ENCODE results near the gene CTTNBP2. TPM values are rescaled to one million over a fixed set of nuclear protein-coding genes. Genes with fewer than 3 reads are reported as not detected.

Gene CTTNBP2
- total RNA-seq, 1 donor from 2014 or later = 1.2 TPM

DNA sequence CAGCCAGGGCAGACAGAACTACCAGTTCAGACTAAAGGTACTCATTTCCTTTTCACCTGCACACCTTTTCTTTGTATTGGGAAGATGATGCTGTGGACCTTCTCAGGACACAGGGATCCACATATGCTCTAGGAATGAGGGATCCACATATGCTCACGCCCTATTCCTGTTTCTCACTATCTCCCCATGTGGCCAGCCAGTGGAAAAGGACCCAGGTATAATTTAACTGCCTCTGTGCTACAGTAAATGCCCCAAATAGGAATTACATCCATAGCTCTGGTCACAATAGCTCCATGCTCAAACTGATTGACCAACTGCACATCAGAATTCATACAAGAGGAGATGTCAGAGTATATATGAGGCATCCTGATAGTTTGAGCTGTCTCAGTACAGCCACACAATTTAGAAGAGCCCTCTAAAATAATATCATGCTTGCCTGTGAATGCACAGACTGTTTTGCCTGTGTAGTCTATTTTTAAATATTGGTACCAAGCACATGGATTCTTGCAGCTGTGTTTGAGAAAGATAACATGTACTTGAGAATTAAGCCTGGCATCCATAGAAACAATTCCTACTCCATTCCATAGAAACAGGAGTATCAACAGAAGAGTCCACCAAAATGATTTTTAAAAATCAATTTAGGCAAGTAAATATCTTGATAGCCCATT, 43.7 kb downstream of the CTTNBP2 start:
- Histone ChIP-seq H3K27me3 (ENCODE audit: low read depth) (no peaks in the 10 kb centered on the region), H3K4me3 (no peak overlapping the region), H3K4me1 (peaks cover 14% of the 10 kb centered on the region), H3K27ac (replicated peaks) (no peak overlapping the region), H3K36me3 (no peaks in the 10 kb centered on the region), H3K9me3 (replicated peaks) (no peaks in the 10 kb centered on the region)
- intact Hi-C loops (cut with micrococcal nuclease) = no loop called here
- DNase-seq = no peak
- TF ChIP-seq, protein P1, sequence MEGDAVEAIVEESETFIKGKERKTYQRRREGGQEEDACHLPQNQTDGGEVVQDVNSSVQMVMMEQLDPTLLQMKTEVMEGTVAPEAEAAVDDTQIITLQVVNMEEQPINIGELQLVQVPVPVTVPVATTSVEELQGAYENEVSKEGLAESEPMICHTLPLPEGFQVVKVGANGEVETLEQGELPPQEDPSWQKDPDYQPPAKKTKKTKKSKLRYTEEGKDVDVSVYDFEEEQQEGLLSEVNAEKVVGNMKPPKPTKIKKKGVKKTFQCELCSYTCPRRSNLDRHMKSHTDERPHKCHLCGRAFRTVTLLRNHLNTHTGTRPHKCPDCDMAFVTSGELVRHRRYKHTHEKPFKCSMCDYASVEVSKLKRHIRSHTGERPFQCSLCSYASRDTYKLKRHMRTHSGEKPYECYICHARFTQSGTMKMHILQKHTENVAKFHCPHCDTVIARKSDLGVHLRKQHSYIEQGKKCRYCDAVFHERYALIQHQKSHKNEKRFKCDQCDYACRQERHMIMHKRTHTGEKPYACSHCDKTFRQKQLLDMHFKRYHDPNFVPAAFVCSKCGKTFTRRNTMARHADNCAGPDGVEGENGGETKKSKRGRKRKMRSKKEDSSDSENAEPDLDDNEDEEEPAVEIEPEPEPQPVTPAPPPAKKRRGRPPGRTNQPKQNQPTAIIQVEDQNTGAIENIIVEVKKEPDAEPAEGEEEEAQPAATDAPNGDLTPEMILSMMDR (IDR thresholded peaks at IDR 0.05; ENCODE audit: borderline replicate concordance) = no peak

DNA sequence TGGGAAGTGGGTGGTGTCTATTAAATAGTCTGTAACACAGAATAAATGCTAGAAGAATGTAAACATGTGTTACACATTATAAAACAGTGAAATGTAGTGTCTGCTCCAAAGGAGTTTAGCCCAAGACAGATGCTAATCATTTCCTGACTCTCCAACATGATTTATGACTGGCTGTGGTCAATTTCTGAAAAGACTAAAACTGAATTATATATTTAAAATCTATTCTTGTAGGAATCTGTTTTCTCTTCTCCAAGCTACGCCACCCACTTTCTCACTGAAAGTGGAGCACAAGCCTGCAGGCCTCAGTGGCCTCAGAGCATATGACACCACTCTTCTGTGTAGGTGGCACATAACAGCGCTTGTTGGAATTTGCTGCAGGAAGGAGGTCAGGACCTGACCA, 44.4 kb downstream of the CTTNBP2 start:
- TF ChIP-seq, protein P1 (IDR thresholded peaks at IDR 0.05; ENCODE audit: borderline replicate concordance) = no peak
- no peak for DNase-seq
- Histone ChIP-seq H3K36me3 (no peaks in the 10 kb centered on the region), H3K4me1 (peaks cover 14% of the 10 kb centered on the region), H3K27ac (replicated peaks) (no peak overlapping the region), H3K27me3 (ENCODE audit: low read depth) (no peaks in the 10 kb centered on the region), H3K9me3 (replicated peaks) (no peaks in the 10 kb centered on the region), H3K4me3 (no peak overlapping the region)
- intact Hi-C loops (cut with micrococcal nuclease) = no loop called here

DNA sequence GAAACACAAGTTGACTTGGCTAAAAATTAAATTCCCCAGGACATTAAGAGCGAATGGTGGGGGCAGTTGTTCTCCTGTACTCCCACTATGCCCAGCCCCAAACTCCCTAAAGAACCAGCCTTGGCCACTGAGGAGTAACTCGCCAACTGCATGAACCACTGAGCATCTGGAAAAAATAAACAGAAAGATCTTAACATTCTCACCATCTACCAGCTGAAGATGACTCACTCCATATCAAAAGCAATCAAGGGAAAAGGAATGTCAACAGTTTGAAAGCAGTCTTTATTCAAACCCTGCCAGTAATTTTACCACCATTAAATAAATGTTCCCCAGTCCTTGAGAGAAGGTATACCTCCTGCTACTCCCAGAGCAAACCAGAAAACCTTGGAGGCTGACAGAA, 45.4 kb downstream of the CTTNBP2 start:
- Histone ChIP-seq H3K27me3 (ENCODE audit: low read depth) (no peaks in the 10 kb centered on the region), H3K27ac (replicated peaks) (no peak overlapping the region), H3K4me1 (peaks cover 14% of the 10 kb centered on the region), H3K4me3 (no peak overlapping the region), H3K36me3 (no peaks in the 10 kb centered on the region), H3K9me3 (replicated peaks) (no peaks in the 10 kb centered on the region)
- intact Hi-C loops (cut with micrococcal nuclease) = no loop called here
- TF ChIP-seq, protein P1 (IDR thresholded peaks at IDR 0.05; ENCODE audit: borderline replicate concordance) = no peak
- no peak for DNase-seq

DNA sequence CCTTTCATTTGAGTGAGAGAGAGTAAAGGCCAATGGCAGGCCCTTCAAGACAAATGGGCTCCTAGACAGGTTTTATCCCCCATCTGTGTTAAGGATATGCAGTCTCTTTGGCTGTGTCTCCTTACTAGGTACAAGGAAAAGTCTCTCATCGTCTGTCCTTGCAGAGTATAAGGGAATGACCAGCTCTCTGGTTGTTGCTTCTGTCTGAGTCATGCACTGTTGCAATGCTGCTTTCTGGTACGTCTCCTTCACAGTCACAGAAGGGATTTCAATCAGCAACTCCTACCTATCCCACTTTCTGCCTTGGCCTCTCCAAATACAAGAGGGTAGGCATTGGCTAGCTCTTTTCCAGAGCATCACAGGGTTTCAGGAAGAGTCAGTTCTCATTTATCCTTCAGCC, 48.1 kb downstream of the CTTNBP2 start:
- H3K27me3 ChIP-seq (ENCODE audit: low read depth) = no peaks in the 10 kb centered on the region
- intact Hi-C loops (cut with micrococcal nuclease) = no loop called here

DNA sequence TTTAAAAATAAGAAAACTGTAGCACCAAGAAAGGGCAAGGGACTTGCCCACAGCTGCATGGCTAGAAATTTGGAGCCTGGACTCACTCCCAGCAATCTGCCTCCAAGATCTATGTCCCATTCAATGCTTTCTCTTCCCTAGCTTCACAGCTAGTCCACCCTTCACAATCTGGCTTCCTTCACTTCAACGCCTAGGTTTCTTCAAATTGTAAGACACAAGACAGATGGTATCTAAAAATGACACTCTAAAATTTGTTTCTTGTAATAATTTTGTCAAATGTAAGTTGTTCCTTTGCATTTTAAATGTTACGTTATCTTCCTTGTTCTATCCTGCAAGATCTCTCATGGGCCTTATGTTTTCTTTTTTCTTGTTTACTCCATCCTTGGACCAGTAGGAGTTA, 48.6 kb downstream of the CTTNBP2 start:
- H3K36me3 ChIP-seq = no peaks in the 10 kb centered on the region
- H3K27me3 ChIP-seq (ENCODE audit: low read depth) = no peaks in the 10 kb centered on the region
- intact Hi-C loops (cut with micrococcal nuclease) = no loop called here
- no peak overlapping the region for H3K27ac ChIP-seq (replicated peaks)
- H3K9me3 ChIP-seq (replicated peaks) = no peaks in the 10 kb centered on the region
- no peak overlapping the region for H3K4me3 ChIP-seq
- TF ChIP-seq, protein P1 (IDR thresholded peaks at IDR 0.05; ENCODE audit: borderline replicate concordance) = no peak
- H3K4me1 ChIP-seq = peaks cover 9% of the 10 kb centered on the region
- DNase-seq = no peak

More for the DNA sequence above, 48.1 kb downstream of the CTTNBP2 start:
- TF ChIP-seq, protein P1 (IDR thresholded peaks at IDR 0.05; ENCODE audit: borderline replicate concordance) = no peak
- Histone ChIP-seq H3K27ac (replicated peaks) (no peak overlapping the region), H3K4me3 (no peak overlapping the region), H3K36me3 (no peaks in the 10 kb centered on the region), H3K9me3 (replicated peaks) (no peaks in the 10 kb centered on the region), H3K4me1 (peaks cover 14% of the 10 kb centered on the region)
- no peak for DNase-seq
